Glomerular visceral epithelial cell (primary cell): ENCODE data around the gene PKHD1.

Source experiments
- DNase-seq: peaks from one replicate; pipeline ENCODE4 v3.0.0-alpha.2; 2016; ENCODE audit errors: extremely low spot score

The PKHD1 gene, protein sequence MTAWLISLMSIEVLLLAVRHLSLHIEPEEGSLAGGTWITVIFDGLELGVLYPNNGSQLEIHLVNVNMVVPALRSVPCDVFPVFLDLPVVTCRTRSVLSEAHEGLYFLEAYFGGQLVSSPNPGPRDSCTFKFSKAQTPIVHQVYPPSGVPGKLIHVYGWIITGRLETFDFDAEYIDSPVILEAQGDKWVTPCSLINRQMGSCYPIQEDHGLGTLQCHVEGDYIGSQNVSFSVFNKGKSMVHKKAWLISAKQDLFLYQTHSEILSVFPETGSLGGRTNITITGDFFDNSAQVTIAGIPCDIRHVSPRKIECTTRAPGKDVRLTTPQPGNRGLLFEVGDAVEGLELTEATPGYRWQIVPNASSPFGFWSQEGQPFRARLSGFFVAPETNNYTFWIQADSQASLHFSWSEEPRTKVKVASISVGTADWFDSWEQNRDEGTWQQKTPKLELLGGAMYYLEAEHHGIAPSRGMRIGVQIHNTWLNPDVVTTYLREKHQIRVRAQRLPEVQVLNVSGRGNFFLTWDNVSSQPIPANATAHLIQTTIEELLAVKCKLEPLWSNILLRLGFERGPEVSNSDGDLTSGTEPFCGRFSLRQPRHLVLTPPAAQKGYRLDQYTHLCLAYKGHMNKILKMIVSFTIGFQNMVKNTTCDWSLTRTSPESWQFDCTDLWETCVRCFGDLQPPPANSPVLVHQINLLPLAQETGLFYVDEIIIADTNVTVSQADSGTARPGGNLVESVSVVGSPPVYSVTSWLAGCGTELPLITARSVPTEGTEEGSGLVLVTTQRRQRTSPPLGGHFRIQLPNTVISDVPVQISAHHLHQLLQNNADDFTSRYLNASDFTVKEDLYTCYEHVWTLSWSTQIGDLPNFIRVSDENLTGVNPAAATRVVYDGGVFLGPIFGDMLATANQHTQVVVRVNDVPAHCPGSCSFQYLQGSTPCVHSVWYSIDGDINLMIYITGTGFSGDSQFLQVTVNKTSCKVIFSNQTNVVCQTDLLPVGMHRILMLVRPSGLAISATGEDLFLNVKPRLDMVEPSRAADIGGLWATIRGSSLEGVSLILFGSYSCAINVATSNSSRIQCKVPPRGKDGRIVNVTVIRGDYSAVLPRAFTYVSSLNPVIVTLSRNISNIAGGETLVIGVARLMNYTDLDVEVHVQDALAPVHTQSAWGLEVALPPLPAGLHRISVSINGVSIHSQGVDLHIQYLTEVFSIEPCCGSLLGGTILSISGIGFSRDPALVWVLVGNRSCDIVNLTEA (N-terminal part only)

DNA sequence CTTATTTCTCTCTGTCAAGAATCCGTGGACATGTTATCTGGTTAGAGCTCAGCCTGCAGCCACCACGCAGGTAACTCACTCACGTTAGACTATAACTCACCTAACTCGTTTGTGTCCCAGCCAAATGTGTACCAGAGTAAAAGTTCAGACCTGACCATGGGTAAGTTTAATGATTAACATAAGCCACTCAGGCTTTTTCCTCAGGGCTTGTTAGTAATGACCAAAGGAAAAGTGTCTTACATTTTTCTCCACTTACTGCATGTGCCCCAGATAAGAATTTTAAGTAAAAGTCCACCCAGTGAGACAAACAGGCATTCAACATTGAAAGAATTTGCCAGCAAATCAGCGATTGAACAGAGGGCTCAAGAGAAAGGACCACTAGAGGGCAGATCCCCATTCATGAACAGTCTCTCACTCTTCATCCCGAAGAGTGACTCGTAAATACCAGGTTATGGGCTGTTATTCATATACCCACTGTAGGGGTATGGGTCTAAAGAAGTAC lies at the start of gene PKHD1:
Gene PKHD1, minus strand, starts transcription at position 116 of the 502 bp plus-strand sequence. CDS start 2,680 bp downstream, outside the sequence.
- peak; percentile 82 for DNase-seq

DNA sequence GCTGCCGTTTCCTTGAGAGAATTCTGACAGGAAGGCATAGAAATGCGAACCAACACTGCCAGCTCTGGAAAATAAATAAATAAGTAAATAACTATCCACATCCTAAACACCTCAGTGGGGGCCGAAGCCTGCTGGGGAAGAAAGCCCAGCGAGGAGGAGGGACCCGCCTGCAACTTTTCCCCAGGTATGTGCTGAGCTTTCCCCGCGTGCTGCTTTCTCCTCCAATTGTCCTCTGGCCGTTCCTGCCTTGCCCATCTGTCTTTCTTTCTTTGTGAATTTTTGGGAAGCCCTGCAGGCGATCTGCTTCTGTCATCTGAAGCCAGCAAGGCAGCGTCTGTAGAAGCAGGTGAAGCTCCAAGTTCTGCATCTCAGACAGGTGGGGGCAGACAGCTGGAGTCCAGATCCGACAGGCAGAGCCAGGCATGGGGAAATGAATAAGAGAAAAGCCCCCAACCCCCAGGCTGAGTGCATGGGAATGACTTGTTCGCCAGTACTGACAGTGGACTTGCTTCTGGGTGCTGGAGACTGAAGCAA lies 49.6 kb upstream of the PKHD1 start:
- DNase-seq: no peak

DNA sequence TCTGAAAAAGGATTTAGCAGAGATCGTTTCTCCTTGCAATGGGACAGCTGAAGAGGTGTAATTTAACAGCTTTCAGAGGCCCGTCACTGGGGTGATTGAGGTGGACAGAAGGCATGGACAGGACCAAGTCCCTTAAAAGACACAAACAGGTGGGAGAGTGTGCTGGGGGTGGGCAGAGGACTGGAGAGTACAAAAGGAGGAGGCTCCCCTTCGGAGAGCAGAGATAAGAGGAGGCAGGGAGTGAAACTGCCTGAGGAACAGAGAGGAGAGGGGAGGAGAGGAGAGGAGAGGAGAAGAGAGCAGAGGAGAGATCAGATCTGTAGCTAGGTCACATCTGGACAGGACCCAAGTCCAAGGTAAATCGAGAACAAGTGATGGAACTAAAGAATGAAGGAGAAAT lies 48.6 kb upstream of the PKHD1 start:
- no peak for DNase-seq

DNA sequence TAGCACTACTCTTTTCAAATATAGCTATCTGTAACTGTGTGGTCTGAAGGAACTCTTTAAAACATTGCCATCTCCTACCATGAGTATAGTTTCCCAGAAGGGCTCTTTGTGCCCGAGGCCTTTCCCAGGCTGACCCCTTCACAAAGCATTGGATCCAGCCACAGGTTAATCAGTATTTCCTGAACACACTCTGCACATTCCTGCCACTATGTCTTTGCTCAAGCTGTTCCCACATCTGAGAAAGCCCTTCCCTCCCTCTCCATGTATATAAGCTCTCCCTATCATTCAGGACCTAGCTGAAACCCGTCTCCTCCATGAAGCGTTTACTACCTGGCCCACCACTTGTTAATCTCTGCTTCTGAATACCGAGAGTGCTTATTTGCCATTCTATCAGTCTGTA lies 47.8 kb upstream of the PKHD1 start:
- no peak for DNase-seq

DNA sequence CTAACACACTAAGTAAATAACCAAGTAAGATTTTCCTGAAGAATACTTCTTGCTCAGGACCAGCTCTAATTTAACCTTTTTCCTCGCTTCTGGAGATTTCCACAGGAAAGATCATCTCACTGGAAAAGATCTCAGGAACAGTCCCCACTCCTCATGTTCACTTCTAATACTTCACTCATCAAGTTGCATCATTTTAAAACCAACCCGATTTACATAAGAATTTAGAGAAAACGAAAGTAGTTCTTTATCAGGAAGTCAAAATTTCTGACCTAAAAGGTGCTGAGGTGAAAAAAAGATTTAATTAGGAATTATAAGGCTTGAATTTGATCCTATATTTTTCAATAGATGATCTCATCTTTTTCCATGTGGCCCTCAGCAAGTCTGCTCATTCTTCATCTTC lies 46.6 kb upstream of the PKHD1 start:
- no peak for DNase-seq

DNA sequence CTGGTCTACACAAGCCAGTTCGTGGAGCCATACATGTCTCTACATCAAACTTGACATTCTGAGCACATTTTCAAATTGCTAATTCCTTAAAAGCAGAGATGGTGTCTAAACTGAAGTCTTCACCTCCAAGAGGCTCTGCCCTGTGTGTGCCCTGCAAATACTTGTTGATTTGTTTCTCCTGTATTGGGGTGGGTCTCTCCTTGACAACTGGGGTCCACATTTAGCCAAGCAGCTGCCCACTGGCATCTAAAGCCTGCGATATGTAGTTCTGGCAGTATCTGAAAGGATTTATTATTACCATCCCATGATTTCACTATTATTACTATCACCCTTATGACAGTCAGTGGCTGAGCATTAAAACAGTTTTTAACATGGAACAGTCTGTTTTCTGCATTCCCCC lies 45.9 kb upstream of the PKHD1 start:
- DNase-seq: no peak

DNA sequence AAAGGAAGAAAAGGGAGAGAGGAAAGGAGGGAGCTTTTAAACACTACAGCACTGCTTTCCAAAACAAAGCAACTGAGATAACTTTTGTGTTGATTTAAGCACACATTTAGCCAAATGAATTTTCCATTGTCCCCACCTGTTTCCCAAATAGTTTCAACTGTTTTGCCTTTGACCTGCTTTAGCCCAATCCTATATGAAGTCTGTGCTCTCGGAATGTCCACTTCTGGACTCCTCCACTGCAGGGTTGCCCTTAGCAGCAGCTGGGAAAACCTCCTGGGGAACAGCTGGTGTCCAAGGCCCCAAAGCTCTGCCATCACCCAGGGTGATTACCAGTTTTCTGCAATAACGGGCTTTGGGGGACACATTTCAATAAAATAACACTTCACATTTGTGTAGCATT lies 44.9 kb upstream of the PKHD1 start:
- DNase-seq: no peak

GRCh38 chr6:52130440-52130839 lies 43.0 kb upstream of the PKHD1 start:
- no peak for DNase-seq

DNA sequence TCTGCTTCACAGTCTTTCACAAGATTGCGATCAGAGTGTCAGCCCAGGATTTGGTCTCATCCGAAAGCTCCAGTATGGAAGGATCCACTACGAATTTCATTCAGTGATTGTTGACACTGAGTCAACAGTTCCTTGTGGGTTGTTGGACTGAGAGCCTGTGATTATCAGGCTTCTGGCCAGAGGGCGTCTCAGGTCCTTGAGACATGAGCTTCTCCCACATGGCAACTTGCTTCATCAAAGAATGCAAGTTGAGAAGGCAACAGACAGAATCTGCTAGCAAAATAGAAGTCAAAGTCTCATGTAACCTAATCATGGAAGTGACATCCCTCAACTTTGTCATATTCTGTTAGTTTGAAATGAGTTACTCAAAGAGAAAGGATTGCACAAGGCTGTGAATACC lies 40.5 kb upstream of the PKHD1 start:
- DNase-seq: no peak

GRCh38 chr6:52126231-52126630 lies 38.8 kb upstream of the PKHD1 start:
- no peak for DNase-seq

DNA sequence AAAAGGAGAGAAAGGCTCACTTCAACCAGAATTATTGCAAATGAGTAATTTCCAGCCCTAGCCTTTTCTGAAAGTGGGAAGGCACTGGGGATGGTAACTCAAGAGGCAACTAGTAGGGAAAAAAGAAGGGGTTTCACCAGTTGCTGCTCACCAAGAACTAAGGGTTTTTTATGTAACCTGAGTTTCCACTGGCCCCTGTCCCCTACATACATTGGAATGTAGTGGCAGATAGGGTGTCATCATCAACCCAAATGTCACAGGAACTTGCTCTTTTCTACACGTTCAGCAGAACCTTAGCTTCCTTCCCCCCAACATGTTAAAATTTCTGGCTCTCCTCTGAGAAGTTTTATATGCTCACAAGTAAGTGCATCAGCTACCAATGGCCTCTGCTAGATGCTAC lies 38.2 kb upstream of the PKHD1 start:
- DNase-seq: no peak

- DNase-seq: peak; percentile 79
These were observed 37.7 kb upstream of the PKHD1 start for GRCh38 chr6:52125139-52125538.

- DNase-seq: peak; percentile 87
These were observed 37.0 kb upstream of the PKHD1 start for GRCh38 chr6:52124126-52125121.

DNA sequence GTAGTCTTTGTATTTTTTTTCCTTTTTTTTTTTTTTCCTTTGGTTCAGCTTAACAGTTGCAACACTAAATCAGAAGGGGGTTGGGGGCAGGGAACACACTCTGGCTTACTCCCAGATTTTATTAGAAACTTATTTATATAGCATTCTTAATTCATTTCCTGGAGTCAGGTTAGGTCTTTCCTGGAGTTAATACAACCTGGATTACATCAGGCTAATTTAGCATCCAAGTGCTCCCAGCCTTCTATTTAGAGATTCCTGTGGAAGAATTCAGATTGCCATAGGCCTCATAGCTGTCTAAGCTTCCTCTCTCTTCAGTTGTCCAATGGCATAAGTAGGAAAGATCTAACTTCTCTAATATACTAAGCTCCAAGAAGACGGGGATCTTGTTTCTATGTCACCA lies 35.8 kb upstream of the PKHD1 start:
- no peak for DNase-seq

DNA sequence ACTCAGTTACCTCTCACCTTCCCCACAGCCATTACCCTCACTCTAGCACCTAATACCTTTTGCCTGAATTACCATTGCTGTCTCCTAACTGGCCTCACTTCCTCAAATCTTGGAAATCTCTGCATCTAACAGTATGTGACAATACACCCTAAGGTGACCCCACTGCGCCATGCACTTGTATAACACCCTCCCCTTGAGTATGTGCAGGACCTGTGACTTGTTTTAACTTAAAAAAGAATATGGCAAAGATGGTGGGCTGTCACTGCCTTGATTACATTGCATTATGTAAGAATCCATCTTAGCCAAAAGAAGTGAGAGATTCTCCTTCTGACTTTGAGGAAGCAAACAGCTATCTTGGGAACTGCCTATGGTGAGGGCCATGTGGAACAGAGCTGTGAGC lies 29.9 kb upstream of the PKHD1 start:
- DNase-seq: no peak

DNA sequence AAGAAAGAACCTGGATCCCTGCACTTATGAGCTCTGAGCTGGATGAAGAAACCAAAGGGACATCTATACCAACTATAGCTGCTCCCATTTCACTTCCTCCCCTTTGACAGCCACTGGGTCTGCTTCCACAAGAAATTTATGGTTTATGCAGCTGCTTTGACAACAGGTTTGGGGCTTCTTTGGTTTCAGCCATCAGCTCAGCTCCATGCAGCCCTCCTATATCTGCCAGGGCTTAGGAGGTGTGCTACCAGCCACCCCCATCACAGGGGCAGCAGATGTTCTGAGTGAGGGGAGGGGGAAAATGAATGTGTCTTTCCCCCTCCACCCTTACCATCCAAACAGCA lies 29.2 kb upstream of the PKHD1 start:
- DNase-seq: no peak

DNA sequence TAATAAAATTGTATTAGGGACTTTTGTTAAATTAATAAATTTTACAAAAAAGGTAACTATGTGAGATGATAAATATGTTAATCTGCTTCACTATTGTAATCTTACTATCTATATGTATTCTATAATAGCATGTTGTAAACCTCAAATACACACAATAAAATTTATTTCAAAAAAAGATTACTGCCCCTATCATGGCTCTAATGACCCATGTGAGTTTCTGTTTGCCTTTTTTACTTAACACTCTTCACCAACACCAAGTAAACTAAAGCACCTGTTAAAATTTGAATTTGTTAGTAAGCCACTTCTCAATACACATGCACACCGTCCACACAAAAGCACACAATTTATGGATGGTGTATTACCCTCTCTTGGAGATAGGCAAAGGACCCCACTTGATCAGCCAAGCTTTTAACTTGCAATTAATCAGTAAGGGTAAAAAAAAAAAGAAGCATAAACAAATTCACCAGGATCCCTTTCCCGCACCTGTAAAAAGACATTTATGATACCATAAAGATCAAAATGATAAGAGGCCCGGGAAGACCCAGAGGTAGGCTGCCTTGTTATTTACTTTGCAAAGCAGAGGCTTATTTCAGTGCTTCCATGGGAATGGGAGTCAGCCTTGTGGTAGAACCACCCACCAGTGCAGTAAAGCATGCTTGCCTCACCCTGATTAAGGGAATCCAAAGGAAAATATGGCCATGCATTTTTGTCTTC lies 28.6 kb upstream of the PKHD1 start:
- DNase-seq: no peak

- DNase-seq: peak; percentile 28
These were observed 27.8 kb upstream of the PKHD1 start for GRCh38 chr6:52115145-52115741.

DNA sequence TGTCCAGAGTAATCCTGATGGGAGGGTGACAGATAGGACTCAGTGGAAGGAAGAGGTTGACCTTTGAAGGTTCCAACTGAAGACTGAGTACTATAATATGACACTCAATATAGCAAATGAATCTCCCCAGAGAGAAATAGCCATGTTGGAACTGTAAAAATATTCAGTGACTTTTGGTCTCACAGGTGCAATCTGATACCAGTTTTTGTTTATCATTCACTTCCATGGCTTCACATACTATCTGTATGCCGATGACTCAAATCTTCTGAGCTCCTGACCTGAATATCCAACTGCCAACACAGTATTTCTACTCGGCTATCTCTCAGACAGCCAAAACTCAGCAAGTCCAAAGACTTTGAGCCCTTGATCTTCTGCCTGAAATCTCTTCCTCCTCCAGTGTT lies 21.8 kb upstream of the PKHD1 start:
- no peak for DNase-seq

DNA sequence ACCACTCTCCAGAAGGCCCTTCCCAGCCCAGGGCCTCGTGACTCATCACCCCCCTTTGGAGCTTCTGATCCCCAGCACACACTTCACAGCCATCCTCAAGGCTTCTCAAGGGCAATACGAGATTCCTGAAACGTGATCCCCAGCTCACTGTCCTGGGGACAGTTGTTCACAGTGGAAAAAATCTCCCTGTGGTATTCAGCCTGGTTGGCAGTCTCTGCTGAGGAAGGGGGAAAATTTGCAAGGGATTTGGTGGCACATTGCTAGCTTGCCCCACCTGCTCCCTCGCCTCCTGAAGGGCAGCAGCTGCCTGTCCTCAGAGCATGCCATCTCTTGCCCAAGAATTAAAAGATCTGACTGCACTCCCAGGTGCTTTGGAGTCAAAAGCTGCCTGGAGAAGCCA lies 20.7 kb upstream of the PKHD1 start:
- peak; percentile 31 for DNase-seq
